ENCODE results near the gene ZCWPW2.

The ZCWPW2 gene

GRCh38 chr3:28334552-28334951 is 14.0 kb upstream of the ZCWPW2 start:
- peaks cover 14% of the 10 kb centered on the region for H3K4me1 Mint-ChIP-seq
- no peak for DNase-seq
- H3K36me3 Mint-ChIP-seq, result peaks cover 19% of the 10 kb centered on the region
- H3K27ac Mint-ChIP-seq, result no peak overlapping the region
- no peaks in the 10 kb centered on the region for H3K27me3 Mint-ChIP-seq
- H3K4me3 Mint-ChIP-seq, result no peak overlapping the region
- CTCF ChIA-PET, result interaction anchor here (0.6 to 1.4 kb wide), 3 partner anchors 15 to 167 kb away, joined by 3 to 4 read pairs (median 3); partner anchors contain the start of genes AZI2 and ZCWPW2
- H3K9me3 Mint-ChIP-seq, result no peaks in the 10 kb centered on the region

DNA sequence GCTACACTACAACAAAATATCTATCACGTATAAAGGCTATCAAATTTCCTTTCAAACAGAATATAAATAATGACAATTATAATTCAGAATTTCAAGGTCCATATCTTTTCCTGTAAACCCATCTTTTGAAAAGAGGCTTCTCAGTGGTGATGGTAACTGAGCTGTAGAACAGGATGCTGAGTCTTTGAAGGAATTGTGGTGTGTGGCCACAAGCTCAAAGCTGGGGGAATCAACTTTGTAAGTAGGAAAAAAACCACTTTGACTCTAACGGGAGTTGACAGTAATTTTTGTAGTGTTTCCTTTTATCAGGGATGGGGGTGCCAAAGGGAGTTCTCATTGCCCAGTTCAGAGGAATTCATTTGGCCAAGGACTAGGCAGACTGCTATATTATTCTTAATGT is 13.3 kb upstream of the ZCWPW2 start:
- CTCF ChIA-PET, result interaction anchor here (0.8 to 1.4 kb wide), 3 partner anchors 9 to 624 kb away, joined by 3 to 5 read pairs (median 3); partner anchors contain the start of genes AZI2 and ZCWPW2

DNA sequence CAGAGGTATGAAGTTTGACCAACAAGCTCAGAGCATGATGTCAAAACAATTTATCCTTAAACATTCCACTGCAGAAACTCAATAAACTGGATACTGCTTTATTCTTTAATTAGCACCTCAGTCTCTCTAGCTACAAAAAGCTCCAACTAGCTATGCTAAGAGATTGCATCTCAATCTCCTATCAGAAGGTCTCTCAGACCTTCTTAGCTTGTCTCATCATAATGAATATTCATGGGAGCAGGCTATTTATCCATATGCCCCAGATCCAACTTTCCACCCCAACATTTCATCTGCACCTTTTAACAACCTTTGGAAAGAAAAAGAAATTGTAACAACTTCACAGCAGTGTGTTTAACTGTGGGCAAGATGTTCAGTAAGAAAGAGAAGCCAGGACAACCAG is 11.3 kb upstream of the ZCWPW2 start:
- Mint-ChIP-seq H3K36me3 (peaks cover 20% of the 10 kb centered on the region), H3K27ac (no peak overlapping the region), H3K4me1 (peaks cover 18% of the 10 kb centered on the region), H3K27me3 (no peaks in the 10 kb centered on the region), H3K9me3 (no peaks in the 10 kb centered on the region), H3K4me3 (no peak overlapping the region)
- DNase-seq, result no peak
- CTCF ChIA-PET, result interaction anchor here (1.3 kb wide), 1 partner anchor 11 kb away, joined by 3 read pairs; the partner anchor contains the start of genes AZI2 and ZCWPW2

More for the DNA sequence above, 13.3 kb upstream of the ZCWPW2 start:
- Mint-ChIP-seq H3K36me3 (peaks cover 21% of the 10 kb centered on the region), H3K27ac (peak overlapping the region; percentile 2), H3K9me3 (no peaks in the 10 kb centered on the region), H3K27me3 (no peaks in the 10 kb centered on the region), H3K4me3 (no peak overlapping the region), H3K4me1 (peaks cover 14% of the 10 kb centered on the region)
- DNase-seq, result no peak

GRCh38 chr3:28343144-28343543 is 5.4 kb upstream of the ZCWPW2 start:
- H3K4me3 Mint-ChIP-seq, result no peak overlapping the region
- CTCF ChIA-PET, result no interaction called here
- H3K9me3 Mint-ChIP-seq, result no peaks in the 10 kb centered on the region
- peaks cover 45% of the 10 kb centered on the region for H3K4me1 Mint-ChIP-seq
- DNase-seq, result no peak
- H3K36me3 Mint-ChIP-seq, result peaks cover 9% of the 10 kb centered on the region
- H3K27ac Mint-ChIP-seq, result no peak overlapping the region
- no peaks in the 10 kb centered on the region for H3K27me3 Mint-ChIP-seq

DNA sequence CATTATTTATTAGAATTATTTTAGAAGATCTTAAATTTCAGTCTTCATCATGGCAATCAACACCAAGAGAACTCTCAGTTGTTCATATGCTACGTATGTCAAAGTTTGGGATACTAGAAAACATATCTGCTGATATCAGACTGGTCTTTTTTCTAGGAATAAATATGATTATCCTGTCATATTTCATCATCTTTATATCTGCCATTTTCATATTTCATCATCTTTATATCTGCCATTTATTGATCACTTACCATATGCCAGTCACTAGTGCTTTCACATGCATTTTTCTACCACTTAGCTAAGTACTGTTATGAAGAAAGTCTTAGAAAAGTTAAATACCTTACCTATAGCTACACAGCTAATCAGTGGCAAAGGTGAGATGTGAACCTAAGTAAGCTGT is 2.8 kb upstream of the ZCWPW2 start:
- no peaks in the 10 kb centered on the region for H3K9me3 Mint-ChIP-seq
- H3K4me1 Mint-ChIP-seq, result peaks cover 61% of the 10 kb centered on the region
- no peak overlapping the region for H3K4me3 Mint-ChIP-seq
- no peak for DNase-seq
- CTCF ChIA-PET, result interaction anchor here (0.6 kb wide), 1 partner anchor 662 kb away, joined by 3 read pairs; no protein-coding TSS in a partner anchor
- no peaks in the 10 kb centered on the region for H3K27me3 Mint-ChIP-seq
- no peak overlapping the region for H3K27ac Mint-ChIP-seq
- H3K36me3 Mint-ChIP-seq, result peaks cover 7% of the 10 kb centered on the region

GRCh38 chr3:28347374-28348264 is 902 bp upstream of the ZCWPW2 start:
- Mint-ChIP-seq H3K4me3 (peak overlapping the region; percentile 90), H3K4me1 (peaks cover 56% of the 10 kb centered on the region), H3K36me3 (peaks cover 16% of the 10 kb centered on the region), H3K27me3 (no peaks in the 10 kb centered on the region), H3K27ac (peak overlapping the region; percentile 96), H3K9me3 (peaks cover 6% of the 10 kb centered on the region)
- no peak for DNase-seq
- CTCF ChIA-PET, result interaction anchor here (0.9 kb wide), 1 partner anchor 11 kb away, joined by 3 read pairs; no protein-coding TSS in a partner anchor

- peaks cover 52% of the 10 kb centered on the region for H3K4me1 Mint-ChIP-seq
- H3K9me3 Mint-ChIP-seq, result peaks cover 6% of the 10 kb centered on the region
- peak overlapping the region; percentile 90 for H3K4me3 Mint-ChIP-seq
- CTCF ChIA-PET, result interaction anchor here (0.6 to 1.4 kb wide), 5 partner anchors 11 to 916 kb away, joined by 3 to 4 read pairs (median 3); no protein-coding TSS in a partner anchor
- no peaks in the 10 kb centered on the region for H3K27me3 Mint-ChIP-seq
- peak overlapping the region; percentile 96 for H3K27ac Mint-ChIP-seq
- peaks cover 12% of the 10 kb centered on the region for H3K36me3 Mint-ChIP-seq
- DNase-seq, result no peak
Measured at GRCh38 chr3:28348265-28348628, 274 bp upstream of the ZCWPW2 start.

- Mint-ChIP-seq H3K27me3 (no peaks in the 10 kb centered on the region), H3K36me3 (peaks cover 20% of the 10 kb centered on the region), H3K4me3 (peak overlapping the region; percentile 90), H3K9me3 (peaks cover 10% of the 10 kb centered on the region), H3K27ac (peak overlapping the region; percentile 96), H3K4me1 (peaks cover 49% of the 10 kb centered on the region)
- no peak for DNase-seq
- CTCF ChIA-PET, result interaction anchor here (0.8 to 1.5 kb wide), 5 partner anchors 15 to 638 kb away, joined by 3 to 4 read pairs (median 3); no protein-coding TSS in a partner anchor
Measured at GRCh38 chr3:28349469-28350000, 1.0 kb downstream of the ZCWPW2 start.

DNA sequence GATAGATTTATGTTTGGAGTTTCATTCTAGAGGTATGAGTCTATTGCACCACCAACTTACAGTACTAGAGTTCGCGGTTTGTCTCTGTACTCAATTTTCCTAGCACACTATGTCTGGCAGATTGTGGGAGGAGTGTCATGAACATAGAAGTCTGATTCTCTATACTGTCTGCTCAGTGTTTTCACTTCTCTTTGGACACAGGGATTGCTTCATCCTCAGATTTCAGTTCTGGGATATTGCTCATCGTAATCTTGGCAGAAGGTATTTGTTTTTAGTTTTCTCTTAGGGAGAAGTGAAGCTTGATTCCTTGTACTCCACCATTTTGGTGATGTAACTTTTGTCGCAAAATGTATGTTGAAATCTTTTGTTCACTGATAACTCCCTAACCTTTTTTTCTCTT is 27.9 kb downstream of the ZCWPW2 start:
- Mint-ChIP-seq H3K9me3 (peaks cover 5% of the 10 kb centered on the region), H3K36me3 (no peaks in the 10 kb centered on the region), H3K27ac (no peak overlapping the region), H3K4me3 (no peak overlapping the region), H3K27me3 (no peaks in the 10 kb centered on the region), H3K4me1 (no peaks in the 10 kb centered on the region)
- CTCF ChIA-PET, result no interaction called here
- no peak for DNase-seq

GRCh38 chr3:28386049-28386448 is 37.5 kb downstream of the ZCWPW2 start:
- H3K9me3 Mint-ChIP-seq, result peaks cover 2% of the 10 kb centered on the region
- no peak for DNase-seq
- no peaks in the 10 kb centered on the region for H3K36me3 Mint-ChIP-seq
- no peaks in the 10 kb centered on the region for H3K4me1 Mint-ChIP-seq
- no peaks in the 10 kb centered on the region for H3K27me3 Mint-ChIP-seq
- H3K4me3 Mint-ChIP-seq, result no peak overlapping the region
- CTCF ChIA-PET, result no interaction called here
- no peak overlapping the region for H3K27ac Mint-ChIP-seq

DNA sequence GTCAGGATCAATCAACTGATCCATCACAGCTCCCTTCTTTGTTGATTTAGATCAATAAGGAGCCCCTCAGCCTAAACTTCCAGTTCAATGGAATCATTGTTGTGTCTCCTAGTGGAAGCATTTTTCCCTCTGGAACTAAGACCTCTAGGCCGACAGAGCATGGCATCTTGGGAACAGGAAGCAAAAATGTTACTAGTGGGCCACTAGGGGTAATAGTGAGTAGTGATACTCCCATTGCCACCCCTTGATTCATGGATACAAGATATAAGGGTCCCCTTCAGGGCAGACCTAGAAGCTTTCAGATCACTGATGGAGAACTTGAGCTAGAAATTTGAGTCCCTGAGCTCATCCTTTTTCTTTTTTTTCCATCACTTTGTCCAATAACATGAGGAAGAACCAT is 40.5 kb downstream of the ZCWPW2 start:
- no peak for DNase-seq
- Mint-ChIP-seq H3K36me3 (no peaks in the 10 kb centered on the region), H3K9me3 (peaks cover 4% of the 10 kb centered on the region), H3K27ac (no peak overlapping the region), H3K4me3 (no peak overlapping the region), H3K4me1 (no peaks in the 10 kb centered on the region), H3K27me3 (no peaks in the 10 kb centered on the region)
- CTCF ChIA-PET, result no interaction called here

DNA sequence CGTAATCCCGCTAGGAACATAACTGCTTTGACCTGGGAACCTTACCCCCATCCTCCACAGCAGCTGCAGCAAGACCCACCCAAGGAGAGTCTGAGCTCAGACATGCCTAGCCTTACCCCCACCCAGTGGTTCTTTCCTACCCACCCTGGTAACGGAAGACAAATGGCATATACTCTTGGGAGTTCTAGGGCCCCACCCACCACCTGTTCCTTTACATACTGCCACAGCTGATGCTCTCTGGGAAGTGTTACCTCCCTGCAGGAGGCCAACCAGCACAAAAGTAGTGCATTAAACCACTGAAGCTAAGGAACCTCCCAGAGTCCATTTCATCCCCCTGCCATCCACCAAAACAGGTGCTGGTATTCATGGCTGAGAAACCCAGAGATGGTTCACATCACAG is 50.7 kb downstream of the ZCWPW2 start:
- no peaks in the 10 kb centered on the region for H3K4me1 Mint-ChIP-seq
- H3K27me3 Mint-ChIP-seq, result no peaks in the 10 kb centered on the region
- H3K27ac Mint-ChIP-seq, result no peak overlapping the region
- CTCF ChIA-PET, result no interaction called here
- DNase-seq, result no peak
- H3K36me3 Mint-ChIP-seq, result no peaks in the 10 kb centered on the region
- no peak overlapping the region for H3K4me3 Mint-ChIP-seq
- peaks cover 21% of the 10 kb centered on the region for H3K9me3 Mint-ChIP-seq

DNA sequence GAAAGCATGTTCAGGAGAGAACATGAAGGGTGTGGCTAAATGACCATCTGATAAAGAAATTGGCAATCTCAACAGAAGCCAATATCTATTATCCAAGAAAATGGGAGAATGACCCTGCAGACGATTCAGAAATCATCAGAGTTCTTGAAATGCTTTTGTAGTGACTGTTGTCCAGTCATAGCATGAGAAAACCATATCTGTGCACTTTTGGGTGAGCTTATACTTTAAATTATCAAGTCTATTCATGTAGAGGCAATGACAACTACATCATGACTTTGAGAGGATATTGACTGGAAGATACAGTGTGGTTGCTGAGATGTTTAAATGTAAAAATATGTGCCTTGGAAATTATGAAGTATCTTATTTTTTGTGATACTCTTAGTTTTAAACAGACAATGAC is 57.7 kb downstream of the ZCWPW2 start:
- H3K9me3 Mint-ChIP-seq, result peaks cover 7% of the 10 kb centered on the region
- H3K27me3 Mint-ChIP-seq, result no peaks in the 10 kb centered on the region
- CTCF ChIA-PET, result no interaction called here
- no peaks in the 10 kb centered on the region for H3K36me3 Mint-ChIP-seq
- no peak for DNase-seq
- no peak overlapping the region for H3K4me3 Mint-ChIP-seq
- H3K4me1 Mint-ChIP-seq, result no peaks in the 10 kb centered on the region
- H3K27ac Mint-ChIP-seq, result no peak overlapping the region

DNA sequence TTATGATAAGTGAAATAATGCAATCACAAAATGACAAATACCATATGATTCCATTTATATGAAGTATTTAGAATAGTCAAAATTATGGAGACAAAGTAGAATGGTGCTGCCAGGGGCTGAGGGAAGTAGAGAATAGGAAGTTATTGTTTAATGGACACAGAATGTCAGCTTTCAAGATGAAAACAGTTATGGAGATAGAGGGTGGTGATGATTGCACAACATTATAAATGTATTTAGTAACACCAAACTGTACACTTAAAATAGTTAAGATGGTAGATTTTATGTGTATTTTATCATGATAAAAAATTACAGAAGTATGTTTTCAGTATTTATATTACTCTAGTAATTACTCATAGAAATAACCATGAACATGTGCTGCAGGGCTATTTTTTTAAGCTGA is 100.9 kb downstream of the ZCWPW2 start:
- Mint-ChIP-seq H3K4me1 (no peaks in the 10 kb centered on the region), H3K27me3 (no peaks in the 10 kb centered on the region), H3K36me3 (no peaks in the 10 kb centered on the region), H3K27ac (no peak overlapping the region), H3K9me3 (peaks cover 5% of the 10 kb centered on the region), H3K4me3 (no peak overlapping the region)
- CTCF ChIA-PET, result no interaction called here
- DNase-seq, result no peak

DNA sequence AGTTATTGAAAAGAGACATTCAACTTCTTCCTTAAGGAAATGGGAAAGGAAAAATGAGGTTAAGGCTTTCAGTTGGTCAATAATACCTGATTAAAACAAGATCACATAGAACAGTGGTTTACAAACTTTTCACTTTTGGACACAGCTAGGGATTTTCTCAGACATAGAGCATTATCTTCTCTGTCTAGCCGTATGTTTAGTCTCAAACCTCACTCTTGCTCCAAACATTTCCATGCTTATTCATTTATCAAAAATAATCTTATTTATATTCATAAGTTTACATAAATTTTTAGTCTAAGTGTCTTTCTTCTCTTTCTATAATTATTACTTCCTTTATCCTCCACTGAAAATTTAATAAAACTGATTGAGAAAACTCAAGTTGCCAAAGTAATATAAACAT is 114.3 kb downstream of the ZCWPW2 start:
- no peak for DNase-seq
- Mint-ChIP-seq H3K9me3 (no peaks in the 10 kb centered on the region), H3K27ac (no peak overlapping the region), H3K27me3 (peaks cover 3% of the 10 kb centered on the region), H3K4me3 (no peak overlapping the region), H3K36me3 (no peaks in the 10 kb centered on the region), H3K4me1 (no peaks in the 10 kb centered on the region)
- CTCF ChIA-PET, result no interaction called here
